C4-2B (cell line): Measurements from ENCODE around the gene WDR73.

Source experiments
- H3K27ac ChIP-seq: fragments of 450-650 bp; 2 replicates; pipeline ENCODE4 v1.5.1; 2017
- CTCF ChIP-seq: fragments of 450-650 bp; conservative IDR thresholded peaks from 2 replicates; pipeline ENCODE4 v1.5.1; 2017; ENCODE audit warnings: mild to moderate bottlenecking
- ZFX ChIP-seq: fragments of 450-650 bp; IDR thresholded peaks from 2 replicates; pipeline ENCODE4 v1.6.1; 2017

Gene WDR73

GRCh38 chr15:84653910-84654688 is at the start of gene WDR73:
WDR73 (minus strand) TSS chr15:84654283; CDS start chr15:84654274, 9 bp downstream.
- TF ChIP-seq ZFX (peak; percentile 93; the same call in 1 of the 2 replicates), CTCF (no peak)
- H3K27ac ChIP-seq: peak within 1 kb of the TSS; percentile 88

GRCh38 chr15:84703808-84704207 is 49.7 kb upstream of the WDR73 start:
- H3K27ac ChIP-seq: no peak overlapping the region
- no peak for TF ChIP-seq CTCF
- TF ChIP-seq ZFX: no peak

GRCh38 chr15:84702961-84703482 is 48.9 kb upstream of the WDR73 start:
- TF ChIP-seq ZFX (no peak), CTCF (no peak)
- H3K27ac ChIP-seq: no peak overlapping the region

GRCh38 chr15:84699538-84700191 is 45.6 kb upstream of the WDR73 start:
- no peak for TF ChIP-seq ZFX
- TF ChIP-seq CTCF: no peak
- H3K27ac ChIP-seq: no peak overlapping the region

GRCh38 chr15:84697236-84697990 is 43.3 kb upstream of the WDR73 start:
- no peak for TF ChIP-seq ZFX
- no peak for TF ChIP-seq CTCF
- no peak overlapping the region for H3K27ac ChIP-seq

GRCh38 chr15:84696757-84697156 is 42.7 kb upstream of the WDR73 start:
- no peak for TF ChIP-seq ZFX
- TF ChIP-seq CTCF: no peak
- no peak overlapping the region for H3K27ac ChIP-seq

- H3K27ac ChIP-seq: no peak overlapping the region
- TF ChIP-seq ZFX: no peak
- no peak for TF ChIP-seq CTCF
These were observed 36.3 kb upstream of the WDR73 start for GRCh38 chr15:84690342-84690741.
